ENCODE measurements around the gene HLF. TPM values are rescaled to one million over a fixed set of nuclear protein-coding genes. Genes with fewer than 3 reads are reported as not detected.

HLF gene
- total RNA-seq, 1 donor from 2014 or later = 0.32 TPM

DNA sequence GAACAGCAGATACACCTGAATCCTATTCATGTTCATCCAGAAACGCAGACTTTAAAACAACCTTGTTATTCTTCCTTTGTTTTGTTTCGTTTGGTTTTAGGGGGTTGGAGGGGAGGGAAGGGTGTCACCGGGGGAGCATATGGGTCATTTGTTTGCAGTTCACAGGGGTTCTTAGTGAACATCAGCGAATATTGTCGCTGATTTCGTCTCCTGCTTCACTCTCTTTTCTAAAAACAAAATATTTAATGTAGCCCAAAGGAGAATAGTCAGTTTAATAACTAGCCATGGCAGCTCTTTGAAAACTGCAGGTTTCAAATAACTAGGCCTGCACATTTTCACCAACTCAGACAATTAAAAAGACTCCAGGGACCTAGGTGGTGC lies 37.6 kb downstream of the HLF start:
- Mint-ChIP-seq H3K4me3 (ENCODE audit: unreplicated experiment) (no peak overlapping the region), H3K27me3 (ENCODE audit: unreplicated experiment) (no peaks in the 10 kb centered on the region), H3K36me3 (ENCODE audit: unreplicated experiment) (no peaks in the 10 kb centered on the region), H3K9me3 (ENCODE audit: unreplicated experiment) (peaks cover 2% of the 10 kb centered on the region), H3K27ac (ENCODE audit: unreplicated experiment) (no peak overlapping the region), H3K4me1 (ENCODE audit: low read depth, unreplicated experiment) (no peaks in the 10 kb centered on the region)
- TF ChIP-seq, protein P1, sequence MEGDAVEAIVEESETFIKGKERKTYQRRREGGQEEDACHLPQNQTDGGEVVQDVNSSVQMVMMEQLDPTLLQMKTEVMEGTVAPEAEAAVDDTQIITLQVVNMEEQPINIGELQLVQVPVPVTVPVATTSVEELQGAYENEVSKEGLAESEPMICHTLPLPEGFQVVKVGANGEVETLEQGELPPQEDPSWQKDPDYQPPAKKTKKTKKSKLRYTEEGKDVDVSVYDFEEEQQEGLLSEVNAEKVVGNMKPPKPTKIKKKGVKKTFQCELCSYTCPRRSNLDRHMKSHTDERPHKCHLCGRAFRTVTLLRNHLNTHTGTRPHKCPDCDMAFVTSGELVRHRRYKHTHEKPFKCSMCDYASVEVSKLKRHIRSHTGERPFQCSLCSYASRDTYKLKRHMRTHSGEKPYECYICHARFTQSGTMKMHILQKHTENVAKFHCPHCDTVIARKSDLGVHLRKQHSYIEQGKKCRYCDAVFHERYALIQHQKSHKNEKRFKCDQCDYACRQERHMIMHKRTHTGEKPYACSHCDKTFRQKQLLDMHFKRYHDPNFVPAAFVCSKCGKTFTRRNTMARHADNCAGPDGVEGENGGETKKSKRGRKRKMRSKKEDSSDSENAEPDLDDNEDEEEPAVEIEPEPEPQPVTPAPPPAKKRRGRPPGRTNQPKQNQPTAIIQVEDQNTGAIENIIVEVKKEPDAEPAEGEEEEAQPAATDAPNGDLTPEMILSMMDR (IDR thresholded peaks at IDR 0.05; ENCODE audit: partially characterized antibody, unreplicated experiment) = no peak
- no peak for DNase-seq

DNA sequence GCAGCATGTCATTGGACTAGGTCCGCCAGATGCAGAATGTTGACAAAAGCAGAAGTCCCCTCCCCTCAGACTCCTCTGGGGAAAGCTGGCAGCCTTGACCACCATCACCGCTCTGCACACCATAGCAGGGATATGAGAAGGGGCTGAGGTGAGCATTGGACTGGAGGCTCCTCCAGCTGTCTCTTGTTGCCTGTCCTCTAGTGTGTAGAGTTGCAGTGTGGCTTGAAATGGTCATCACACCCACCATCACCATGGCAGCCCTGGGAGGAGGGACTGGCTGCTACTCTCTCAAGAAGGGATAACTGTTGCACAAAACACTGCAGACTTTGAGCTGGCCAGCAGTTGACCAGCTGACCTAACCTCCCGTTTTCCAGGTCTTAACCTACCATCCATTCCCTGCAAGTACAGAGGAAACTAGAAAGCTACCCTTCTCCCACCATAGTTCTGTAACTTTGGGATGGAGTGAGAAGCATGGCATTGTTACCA lies 38.3 kb downstream of the HLF start:
- Mint-ChIP-seq H3K4me1 (ENCODE audit: low read depth, unreplicated experiment) (no peaks in the 10 kb centered on the region), H3K27ac (ENCODE audit: unreplicated experiment) (no peak overlapping the region), H3K36me3 (ENCODE audit: unreplicated experiment) (no peaks in the 10 kb centered on the region), H3K9me3 (ENCODE audit: unreplicated experiment) (peaks cover 2% of the 10 kb centered on the region), H3K4me3 (ENCODE audit: unreplicated experiment) (no peak overlapping the region), H3K27me3 (ENCODE audit: unreplicated experiment) (peaks cover 2% of the 10 kb centered on the region)
- TF ChIP-seq, protein P1 (IDR thresholded peaks at IDR 0.05; ENCODE audit: partially characterized antibody, unreplicated experiment) = no peak
- DNase-seq = no peak

DNA sequence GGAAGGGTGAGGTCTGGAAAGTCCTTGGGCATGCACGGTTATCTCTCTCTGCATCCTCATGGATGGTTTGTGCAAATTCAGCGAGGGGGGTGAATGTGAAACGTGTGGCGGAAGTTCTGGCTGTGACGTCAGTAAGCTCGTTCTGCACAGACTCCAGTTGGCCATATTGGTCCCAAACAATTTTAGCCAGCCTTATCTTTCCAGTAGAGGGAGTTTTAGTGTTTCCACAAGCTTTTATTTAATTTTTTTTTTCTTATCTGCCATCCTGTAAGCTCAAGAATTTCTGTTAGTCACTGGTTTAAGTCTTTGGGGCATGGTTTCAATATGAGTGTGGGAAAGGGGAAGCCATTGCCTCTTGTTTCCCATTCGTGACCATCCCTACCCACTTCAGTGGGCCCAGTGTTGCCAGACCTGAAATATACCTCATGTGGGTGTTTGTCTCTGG lies 39.0 kb downstream of the HLF start:
- TF ChIP-seq, protein P1 (IDR thresholded peaks at IDR 0.05; ENCODE audit: partially characterized antibody, unreplicated experiment) = no peak
- H3K9me3 Mint-ChIP-seq (ENCODE audit: unreplicated experiment) = peaks cover 2% of the 10 kb centered on the region
- H3K4me1 Mint-ChIP-seq (ENCODE audit: low read depth, unreplicated experiment) = no peaks in the 10 kb centered on the region
- no peaks in the 10 kb centered on the region for H3K36me3 Mint-ChIP-seq (ENCODE audit: unreplicated experiment)
- no peak overlapping the region for H3K4me3 Mint-ChIP-seq (ENCODE audit: unreplicated experiment)
- H3K27ac Mint-ChIP-seq (ENCODE audit: unreplicated experiment) = no peak overlapping the region
- H3K27me3 Mint-ChIP-seq (ENCODE audit: unreplicated experiment) = peaks cover 2% of the 10 kb centered on the region
- no peak for DNase-seq

DNA sequence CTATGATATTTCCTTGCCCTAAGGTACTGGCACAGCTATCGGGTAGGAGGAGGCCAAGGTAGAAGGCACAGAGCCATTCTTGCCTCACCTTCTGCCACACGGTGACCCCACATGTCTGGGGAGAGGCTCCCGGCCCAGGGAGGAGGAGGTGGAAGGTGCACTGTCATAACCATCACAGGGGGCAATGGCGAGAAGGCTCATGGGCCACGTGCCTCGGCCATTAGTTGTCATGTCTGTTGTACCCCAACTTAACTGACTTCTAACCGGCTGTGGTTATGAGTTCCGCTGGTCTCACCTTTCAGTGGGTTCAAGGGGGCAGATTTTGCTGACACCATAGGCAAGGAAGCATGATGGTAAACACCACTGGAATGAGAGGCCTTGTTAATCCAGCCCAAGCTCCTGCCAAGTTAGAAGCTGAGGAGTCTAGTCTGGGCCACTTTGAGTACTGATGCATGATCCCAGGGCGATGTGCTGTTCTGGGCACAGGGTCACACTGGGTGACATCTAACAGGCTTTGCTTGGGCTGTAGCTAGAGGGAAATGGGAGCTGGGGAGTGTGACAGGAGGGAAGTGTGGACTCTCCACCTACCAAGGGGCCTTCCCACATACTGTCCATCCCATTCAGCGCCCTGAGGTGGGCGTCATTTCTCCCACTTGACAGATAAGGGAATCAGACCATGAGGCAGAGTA lies 39.6 kb downstream of the HLF start:
- H3K27ac Mint-ChIP-seq (ENCODE audit: unreplicated experiment) = no peak overlapping the region
- H3K4me3 Mint-ChIP-seq (ENCODE audit: unreplicated experiment) = no peak overlapping the region
- TF ChIP-seq, protein P1 (IDR thresholded peaks at IDR 0.05; ENCODE audit: partially characterized antibody, unreplicated experiment) = no peak
- H3K4me1 Mint-ChIP-seq (ENCODE audit: low read depth, unreplicated experiment) = no peaks in the 10 kb centered on the region
- peaks cover 2% of the 10 kb centered on the region for H3K27me3 Mint-ChIP-seq (ENCODE audit: unreplicated experiment)
- peaks cover 2% of the 10 kb centered on the region for H3K9me3 Mint-ChIP-seq (ENCODE audit: unreplicated experiment)
- no peak for DNase-seq
- H3K36me3 Mint-ChIP-seq (ENCODE audit: unreplicated experiment) = no peaks in the 10 kb centered on the region

DNA sequence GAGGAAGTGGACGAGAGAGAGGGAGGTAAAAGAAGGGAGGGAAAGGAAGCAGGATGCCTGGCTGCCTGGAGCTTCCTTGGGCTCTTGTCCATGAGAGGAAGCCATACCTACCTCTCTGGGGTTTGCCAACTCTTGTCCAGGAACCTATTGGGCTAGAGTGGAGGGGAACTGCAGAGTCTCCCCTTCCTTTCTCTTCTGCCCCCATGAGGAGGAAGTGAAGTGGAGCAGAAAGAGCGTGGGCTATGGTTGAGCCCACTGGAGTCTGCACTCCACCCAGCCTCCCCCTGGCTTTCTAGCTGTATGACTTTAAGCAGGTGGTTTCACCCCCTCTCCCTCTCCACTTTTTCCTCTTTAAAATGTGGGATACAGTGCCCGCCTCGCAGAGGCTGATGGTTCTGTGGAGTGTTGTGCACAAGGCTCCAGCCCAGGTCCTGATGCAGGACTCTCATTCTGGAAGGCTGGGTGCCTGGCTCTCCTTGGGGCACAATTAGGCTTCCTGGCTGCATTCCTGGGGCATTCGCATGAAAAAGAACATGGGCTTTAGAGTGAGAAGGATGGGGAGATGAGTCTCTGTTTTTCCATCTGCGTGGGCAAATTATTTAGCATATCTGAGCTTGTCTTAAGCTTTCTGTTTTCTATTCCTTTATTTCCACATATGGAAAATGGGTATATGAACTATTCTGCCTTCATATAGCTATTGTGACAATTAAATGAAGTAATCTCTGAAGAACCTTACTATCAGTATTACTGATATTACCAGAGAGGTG lies 40.7 kb downstream of the HLF start:
- no peak overlapping the region for H3K27ac Mint-ChIP-seq (ENCODE audit: unreplicated experiment)
- no peak overlapping the region for H3K4me3 Mint-ChIP-seq (ENCODE audit: unreplicated experiment)
- H3K36me3 Mint-ChIP-seq (ENCODE audit: unreplicated experiment) = no peaks in the 10 kb centered on the region
- H3K27me3 Mint-ChIP-seq (ENCODE audit: unreplicated experiment) = peaks cover 2% of the 10 kb centered on the region
- DNase-seq = no peak
- H3K4me1 Mint-ChIP-seq (ENCODE audit: low read depth, unreplicated experiment) = no peaks in the 10 kb centered on the region
- peaks cover 2% of the 10 kb centered on the region for H3K9me3 Mint-ChIP-seq (ENCODE audit: unreplicated experiment)
- TF ChIP-seq, protein P1 (IDR thresholded peaks at IDR 0.05; ENCODE audit: partially characterized antibody, unreplicated experiment) = no peak

Measured in glutamatergic neuron (in vitro differentiated cells).